Activated effector memory CD4-positive, alpha-beta T cell treated with anti-CD3 and anti-CD28 coated beads, Interleukin-2, amount 50 U/mL, for 16 hours (primary cell): Measurements from ENCODE around the gene HNRNPUL2.
"Not testable (repeated sequence)": the region's sequence is repeated elsewhere in the genome, so short reads cannot be mapped to it uniquely, and the experiment has no call there.

Experiments
- DNase-seq: peaks from one replicate; pipeline ENCODE4 v3.0.0-alpha.2; 2020

Gene HNRNPUL2

DNA sequence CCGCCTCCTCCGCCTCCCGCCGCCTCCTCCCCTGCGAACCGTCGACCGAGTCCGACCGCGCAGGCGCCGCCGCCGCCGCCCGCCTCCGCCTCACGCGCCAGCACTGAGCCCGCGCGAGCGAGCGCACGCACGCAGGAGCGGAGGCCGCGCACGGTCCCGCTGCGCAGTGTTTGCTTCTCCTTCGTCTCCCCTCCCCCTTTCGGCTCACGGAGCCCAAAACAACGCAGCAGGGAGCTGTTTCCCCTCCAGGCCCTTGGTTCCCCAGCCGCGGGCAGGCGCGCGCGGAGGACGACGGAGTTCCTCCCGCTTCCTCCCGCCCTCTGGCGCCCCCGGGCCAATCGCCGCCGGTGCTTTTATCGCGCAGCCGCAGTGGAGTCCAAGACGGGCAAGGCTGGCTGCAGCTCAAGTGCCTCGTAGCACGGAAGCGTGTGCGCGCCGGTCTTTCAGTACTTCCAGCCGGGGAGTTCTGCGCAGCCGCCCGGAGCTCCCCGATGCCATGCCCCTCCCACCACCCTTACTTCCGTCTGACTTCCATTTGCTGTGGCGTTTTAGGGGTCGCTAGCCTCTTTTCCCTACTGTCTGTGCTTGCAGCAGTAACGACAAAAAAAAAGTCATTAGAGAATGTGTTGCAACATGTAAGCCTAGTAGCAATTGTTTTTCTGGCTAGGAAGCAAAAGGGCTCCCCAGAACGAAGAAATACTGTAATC, at the start of gene HNRNPUL2:
HNRNPUL2 (minus strand) TSS at position 293 of the 707 bp plus-strand sequence. CDS start 301 bp downstream, outside the sequence.
- DNase-seq = peak; percentile 100

DNA sequence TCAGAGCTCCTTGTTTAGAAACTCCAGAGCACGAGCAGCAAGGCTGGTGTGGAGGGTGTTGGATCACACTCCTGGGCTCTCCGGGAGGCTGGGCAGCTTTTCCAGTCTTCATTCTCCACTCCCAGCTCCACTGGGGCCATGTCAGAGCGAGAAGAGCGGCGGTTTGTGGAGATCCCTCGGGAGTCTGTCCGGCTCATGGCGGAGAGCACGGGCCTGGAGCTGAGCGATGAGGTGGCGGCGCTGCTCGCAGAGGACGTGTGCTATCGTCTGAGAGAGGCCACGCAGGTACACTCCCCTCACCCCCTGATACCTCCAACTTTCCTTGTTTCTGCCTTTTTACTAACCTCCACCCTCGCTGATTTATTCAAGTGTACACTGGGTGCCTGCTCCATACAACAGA, 48.4 kb upstream of the HNRNPUL2 start:
- no peak for DNase-seq

GRCh38 chr11:62774407-62774806, 47.1 kb upstream of the HNRNPUL2 start:
- DNase-seq = no peak

DNA sequence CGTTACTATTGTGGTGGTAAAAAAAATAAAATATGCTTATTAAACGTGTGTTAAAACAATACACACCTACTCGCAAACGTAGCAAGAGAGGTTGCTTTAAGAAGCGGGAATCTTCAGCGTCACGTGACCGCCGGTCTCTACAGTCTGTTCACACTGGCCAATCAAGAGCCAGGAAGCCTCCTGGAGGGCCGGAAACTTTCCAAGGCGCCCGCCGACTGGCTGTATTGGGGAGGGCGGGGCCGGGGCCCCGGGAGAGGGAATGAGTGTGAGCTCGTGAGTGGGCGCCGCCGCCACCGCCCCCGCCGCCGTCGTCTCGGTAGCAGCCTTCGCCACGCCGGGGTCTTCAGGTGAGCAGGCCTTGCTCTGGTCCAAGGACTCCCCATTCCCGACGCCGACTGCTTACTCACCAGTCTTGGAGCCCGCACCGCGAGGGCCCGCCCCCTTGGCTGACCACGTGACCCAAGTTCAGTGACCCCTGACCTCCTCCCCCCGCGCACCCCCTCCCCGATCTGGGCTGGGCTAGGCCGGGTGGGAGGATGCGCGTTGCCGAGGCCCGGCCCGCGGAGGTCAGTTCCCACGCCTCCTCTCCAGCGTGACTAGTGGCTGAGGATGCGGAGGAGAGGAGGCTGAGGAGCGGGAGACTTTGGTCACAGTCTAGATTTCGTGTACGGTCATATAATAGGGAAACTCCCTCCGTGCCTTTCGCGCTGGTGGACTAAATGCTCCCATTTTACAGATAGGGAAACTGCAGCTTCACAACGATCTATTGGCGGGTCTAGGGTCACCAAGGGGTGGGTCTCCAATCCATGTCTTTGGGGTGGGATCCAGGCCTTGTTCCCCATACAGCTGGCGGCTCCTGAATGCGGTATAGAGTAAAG, 44.1 kb upstream of the HNRNPUL2 start, which contains the start of gene TAF6L:
TAF6L (plus strand) TSS at position 253 of the 878 bp plus-strand sequence. CDS start 4,388 bp downstream, outside the sequence.
- peak; percentile 97 for DNase-seq

GRCh38 chr11:62770778-62771143, 43.5 kb upstream of the HNRNPUL2 start:
- DNase-seq = peak; percentile 67

- DNase-seq = not testable (repeated sequence)
Measured at GRCh38 chr11:62760867-62761227, 33.6 kb upstream of the HNRNPUL2 start.

DNA sequence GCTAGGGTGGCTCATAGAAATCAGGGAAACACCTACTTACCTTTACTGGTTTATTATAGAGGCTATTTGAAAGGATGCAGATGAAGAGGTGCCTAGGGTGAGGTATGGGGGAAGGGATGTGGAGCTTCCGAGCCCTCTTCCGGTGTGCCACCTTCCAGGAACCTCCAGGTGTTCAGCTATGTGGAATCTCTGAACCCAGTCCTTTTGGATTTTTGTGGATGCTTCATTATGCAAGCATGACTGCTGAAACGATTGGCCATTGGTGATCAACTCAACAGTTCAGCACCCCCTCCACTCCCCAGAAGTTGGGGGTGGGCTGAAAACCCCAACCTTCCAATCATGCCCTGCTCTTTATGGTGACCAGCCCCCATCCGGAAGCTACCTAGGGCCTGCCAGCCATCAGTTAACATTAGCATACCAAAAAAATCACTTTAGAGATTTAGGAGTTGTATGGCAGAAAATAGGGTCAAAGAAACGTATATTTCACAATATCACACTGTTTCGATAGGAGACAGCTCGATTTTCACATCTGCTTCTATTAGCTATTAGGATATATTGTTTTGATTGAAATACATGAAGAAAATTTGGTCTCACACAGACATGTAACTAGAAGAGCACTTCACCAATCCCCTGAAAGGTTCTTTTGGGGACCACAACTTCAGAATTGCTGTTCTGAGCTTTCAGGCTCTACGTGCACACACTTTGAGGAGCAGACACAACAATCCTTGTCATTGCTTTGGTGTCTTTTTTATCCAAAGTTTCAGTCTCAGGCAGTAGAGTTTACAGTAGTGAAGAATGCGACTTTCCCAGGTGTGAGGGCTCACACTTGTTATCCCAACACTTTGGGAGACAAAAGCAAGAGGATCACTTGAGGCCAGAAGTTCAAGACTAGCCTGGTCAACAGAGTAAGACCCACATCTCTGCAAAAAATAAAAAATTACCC, 30.9 kb upstream of the HNRNPUL2 start:
- DNase-seq = no peak

GRCh38 chr11:62755086-62755615, 27.9 kb upstream of the HNRNPUL2 start:
- DNase-seq = no peak

DNA sequence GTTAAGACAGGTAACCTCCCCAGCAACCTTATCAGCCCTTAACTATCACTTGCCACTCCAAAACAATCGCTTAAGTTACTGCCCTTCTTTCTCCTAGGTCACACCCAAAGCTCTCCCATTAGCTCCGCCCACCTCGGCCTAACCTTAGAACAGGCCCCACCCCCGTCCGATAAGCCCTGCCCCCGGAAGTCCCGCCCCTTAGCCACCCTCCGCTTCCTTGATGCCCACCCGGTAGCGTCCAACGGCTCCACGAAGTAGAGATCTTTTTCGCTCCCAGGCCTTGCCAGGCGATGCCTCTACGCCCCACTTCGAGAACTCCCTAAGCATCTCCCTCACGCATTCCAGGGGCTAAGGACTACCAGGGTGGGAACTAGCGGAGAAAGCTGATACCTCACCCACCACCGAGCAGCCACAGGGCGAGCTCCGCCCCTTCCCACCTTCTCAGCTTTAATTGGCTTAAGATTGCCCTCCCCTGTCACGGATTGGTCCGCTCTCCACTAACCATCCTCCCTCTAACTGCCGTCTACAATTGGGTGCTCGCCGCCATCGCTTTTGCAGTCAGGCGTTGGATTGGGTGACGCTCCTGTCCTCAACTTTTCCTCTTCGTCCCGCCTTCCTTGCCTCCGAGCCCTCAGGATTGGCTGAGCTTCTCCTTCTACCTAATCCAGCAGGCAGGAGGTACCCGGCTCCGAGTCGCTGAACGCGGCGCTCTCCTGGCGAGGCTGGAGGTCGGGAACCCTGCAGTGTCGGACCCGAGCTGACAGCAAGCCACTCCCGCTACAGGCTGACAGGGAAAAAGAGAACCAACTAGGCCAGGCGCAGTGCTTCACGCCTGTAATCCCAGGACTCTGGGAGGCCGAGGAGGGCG, 26.7 kb upstream of the HNRNPUL2 start, which contains the start of gene ZBTB3:
ZBTB3 (minus strand) TSS at position 425 of the 868 bp plus-strand sequence. CDS start 496 bp downstream, outside the sequence.
- peak; percentile 98 for DNase-seq

DNA sequence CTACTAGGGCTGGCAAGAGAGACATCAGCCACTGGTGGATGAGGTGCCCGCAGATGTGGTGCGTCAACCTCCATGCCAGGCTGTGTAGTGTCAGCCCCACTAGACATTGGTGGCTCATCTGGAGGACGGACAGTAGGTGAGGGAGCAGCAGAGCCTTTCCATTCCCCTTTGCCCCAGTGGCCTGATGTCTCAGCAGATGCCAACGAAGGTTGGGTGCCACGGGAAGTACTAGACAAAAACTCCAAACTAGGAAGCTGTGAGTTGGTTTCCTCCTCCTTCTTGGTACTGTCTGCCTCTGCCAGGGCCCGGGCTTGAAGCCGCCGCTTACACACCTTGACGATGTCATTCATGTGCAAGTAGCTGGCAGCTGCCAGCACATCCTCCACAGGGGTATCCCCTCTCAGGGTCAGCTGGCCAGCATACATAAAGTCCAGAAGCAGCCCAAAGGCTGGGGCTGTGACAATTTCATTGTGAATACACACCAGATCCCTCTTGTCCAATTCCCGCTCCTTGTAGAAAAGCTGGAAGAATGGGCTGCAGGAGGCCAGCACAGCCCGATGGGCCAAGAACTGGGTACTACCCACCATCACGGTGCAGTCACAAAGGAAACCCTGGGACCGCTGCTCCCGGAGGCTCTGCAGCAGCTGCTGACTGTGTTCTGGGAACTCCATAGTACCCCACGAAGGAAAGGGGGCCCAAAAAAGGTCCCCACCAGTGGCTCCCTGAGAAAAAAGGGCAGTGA, 25.9 kb upstream of the HNRNPUL2 start:
- DNase-seq = no peak

DNA sequence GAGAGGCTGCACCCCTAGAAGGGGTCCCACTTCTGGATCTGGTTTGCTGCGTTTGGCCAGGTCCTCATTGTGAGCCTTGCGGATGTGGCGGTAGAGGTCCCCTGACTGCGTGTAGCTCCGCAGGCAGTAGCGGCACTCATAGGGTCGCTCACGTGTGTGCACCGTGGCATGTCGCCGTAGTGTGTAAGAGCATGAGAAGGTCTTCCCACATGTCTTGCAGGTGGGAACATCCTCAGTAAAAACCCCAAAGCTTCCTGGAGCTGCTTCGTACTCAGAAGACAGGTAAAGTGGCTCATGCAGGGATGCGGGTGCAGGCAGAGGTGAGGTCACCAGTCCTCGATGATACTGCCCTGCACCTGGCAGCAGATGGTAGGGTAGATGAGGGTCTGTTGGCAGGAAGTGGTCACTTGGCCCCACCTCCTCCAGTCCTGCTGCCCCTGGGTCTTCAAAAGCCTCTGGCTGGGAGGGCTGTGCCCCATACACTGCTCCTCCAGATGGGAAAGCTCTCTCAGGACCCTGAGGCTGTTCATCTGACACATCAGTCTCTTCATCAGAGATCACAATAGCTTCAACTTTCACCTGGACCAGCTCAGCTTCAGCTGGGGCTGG, 25.0 kb upstream of the HNRNPUL2 start:
- DNase-seq = no peak

GRCh38 chr11:62749931-62750330, 22.7 kb upstream of the HNRNPUL2 start:
- DNase-seq = not testable (repeated sequence)

DNA sequence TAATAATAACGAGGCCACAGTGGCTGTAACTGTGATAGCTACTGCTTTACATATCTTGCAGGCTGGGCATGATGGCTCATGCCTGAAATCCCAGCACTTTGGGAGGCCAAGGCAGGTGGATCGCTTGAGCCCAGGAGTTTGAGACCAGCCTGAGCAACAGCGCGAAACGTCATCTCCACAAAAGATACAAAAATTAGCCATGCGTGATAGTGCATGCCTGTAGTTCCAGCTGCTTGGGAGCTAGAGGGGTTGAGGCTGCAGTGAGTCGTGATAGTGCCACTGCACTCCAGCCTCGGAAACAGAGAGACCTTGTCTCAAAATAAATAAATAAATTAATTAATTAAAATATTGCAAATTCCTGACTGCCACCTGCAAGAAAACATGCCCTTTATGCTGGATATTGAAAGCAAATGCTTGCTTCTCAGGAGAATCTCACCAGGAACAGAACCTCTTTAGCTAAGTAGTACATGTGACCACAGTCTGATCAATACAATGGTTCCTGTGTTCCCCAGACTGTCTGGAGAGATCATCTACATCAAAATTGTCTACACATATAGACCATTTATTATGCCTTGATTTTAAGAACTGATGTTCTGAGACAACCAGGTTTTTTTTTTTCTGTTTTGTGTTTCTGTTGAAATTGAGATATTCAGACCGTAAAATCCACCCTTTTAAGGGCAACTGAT, 20.4 kb upstream of the HNRNPUL2 start:
- no peak for DNase-seq

DNA sequence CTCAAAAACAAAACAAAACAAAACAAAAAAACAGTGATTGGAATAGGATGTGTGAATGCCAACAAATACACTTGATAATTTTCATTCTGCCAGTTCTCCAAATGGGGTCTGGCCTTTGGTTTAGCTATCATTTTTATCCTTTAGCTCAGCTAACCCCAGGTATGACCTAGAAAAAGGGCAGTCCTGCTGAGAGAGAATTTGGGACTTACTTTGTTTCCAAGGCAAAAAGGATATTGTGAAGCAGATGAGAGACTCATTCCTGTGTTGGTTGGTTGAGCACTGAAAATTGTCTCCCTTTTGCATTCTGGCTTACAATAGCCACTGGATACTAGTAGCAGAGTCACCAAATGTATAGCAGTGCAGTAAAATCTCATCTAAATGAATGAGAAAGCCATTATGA, 9.9 kb upstream of the HNRNPUL2 start:
- no peak for DNase-seq

- DNase-seq = no peak
Measured at GRCh38 chr11:62732830-62733229, 5.6 kb upstream of the HNRNPUL2 start.

GRCh38 chr11:62730076-62730475, 2.8 kb upstream of the HNRNPUL2 start:
- peak; percentile 55 for DNase-seq

- peak; percentile 94 for DNase-seq
Measured at GRCh38 chr11:62728171-62728988, 1.1 kb upstream of the HNRNPUL2 start, which contains the start of gene TTC9C. TTC9C (plus strand) TSS chr11:62728486; CDS start chr11:62728849, 363 bp downstream.

DNA sequence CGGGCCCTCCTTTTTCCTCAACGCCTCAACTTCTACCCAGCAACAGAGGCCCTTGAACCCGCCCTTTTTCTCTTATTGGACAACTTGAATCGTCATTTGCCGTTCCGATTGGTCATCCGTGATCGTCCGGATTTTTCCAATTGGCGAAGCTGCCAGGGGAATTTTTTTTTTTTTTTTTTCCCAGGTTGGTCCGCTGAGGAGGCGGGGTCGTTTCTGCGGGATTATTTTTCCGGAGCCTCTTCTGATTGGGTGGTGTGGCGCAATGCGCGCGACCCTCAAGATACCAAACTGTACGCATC, 564 bp upstream of the HNRNPUL2 start:
- peak; percentile 92 for DNase-seq

DNA sequence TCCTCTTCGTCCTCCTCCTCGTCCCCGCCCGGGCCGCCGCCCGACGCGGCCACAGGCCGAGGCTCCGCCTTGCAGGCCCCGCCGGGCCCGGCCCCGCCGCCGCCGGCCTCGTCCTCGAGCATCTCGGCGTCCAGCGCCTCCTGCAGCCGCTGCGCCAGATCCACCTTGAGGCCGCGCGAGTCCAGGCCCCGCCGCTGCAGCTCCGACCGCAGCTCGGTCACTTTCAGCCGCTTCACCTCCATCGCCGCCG, 417 bp downstream of the HNRNPUL2 start:
- DNase-seq = no peak
